C4-2B (cell line): Measurements from ENCODE around the gene MT1M.

ENCODE experiments used
- H3K27ac ChIP-seq: fragments of 450-650 bp; 2 replicates; pipeline ENCODE4 v1.5.1; 2017
- ZFX ChIP-seq: fragments of 450-650 bp; IDR thresholded peaks from 2 replicates; pipeline ENCODE4 v1.6.1; 2017
- TF ChIP-seq, protein P1 (sequence below): fragments of 450-650 bp; conservative IDR thresholded peaks from 2 replicates; pipeline ENCODE4 v1.5.1; 2017; ENCODE audit warnings: mild to moderate bottlenecking

Gene MT1M

GRCh38 chr16:56632848-56633365, 448 bp downstream of the MT1M start:
- no peak overlapping the region for H3K27ac ChIP-seq
- TF ChIP-seq ZFX = no peak
- TF ChIP-seq, protein P1, sequence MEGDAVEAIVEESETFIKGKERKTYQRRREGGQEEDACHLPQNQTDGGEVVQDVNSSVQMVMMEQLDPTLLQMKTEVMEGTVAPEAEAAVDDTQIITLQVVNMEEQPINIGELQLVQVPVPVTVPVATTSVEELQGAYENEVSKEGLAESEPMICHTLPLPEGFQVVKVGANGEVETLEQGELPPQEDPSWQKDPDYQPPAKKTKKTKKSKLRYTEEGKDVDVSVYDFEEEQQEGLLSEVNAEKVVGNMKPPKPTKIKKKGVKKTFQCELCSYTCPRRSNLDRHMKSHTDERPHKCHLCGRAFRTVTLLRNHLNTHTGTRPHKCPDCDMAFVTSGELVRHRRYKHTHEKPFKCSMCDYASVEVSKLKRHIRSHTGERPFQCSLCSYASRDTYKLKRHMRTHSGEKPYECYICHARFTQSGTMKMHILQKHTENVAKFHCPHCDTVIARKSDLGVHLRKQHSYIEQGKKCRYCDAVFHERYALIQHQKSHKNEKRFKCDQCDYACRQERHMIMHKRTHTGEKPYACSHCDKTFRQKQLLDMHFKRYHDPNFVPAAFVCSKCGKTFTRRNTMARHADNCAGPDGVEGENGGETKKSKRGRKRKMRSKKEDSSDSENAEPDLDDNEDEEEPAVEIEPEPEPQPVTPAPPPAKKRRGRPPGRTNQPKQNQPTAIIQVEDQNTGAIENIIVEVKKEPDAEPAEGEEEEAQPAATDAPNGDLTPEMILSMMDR = no peak

DNA sequence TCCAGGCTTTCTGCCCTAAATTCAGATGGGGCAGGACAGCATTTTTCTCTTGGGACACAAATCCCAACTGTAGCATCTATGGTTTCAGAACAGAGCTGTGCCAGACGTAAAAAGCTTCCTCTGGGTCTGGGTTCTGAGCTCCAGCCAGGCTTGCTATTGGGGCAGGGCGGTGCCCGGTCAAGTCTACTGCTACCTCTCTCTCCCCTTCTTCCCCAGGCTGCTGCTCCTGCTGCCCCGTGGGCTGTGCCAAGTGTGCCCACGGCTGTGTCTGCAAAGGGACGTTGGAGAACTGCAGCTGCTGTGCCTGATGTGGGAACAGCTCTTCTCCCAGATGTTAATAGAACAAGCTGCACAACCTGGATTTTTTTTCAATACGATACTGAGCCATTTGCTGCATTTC, 1.1 kb downstream of the MT1M start:
- no peak overlapping the region for H3K27ac ChIP-seq
- TF ChIP-seq, protein P1 = no peak
- TF ChIP-seq ZFX = no peak

GRCh38 chr16:56634715-56635440, 2.4 kb downstream of the MT1M start:
- H3K27ac ChIP-seq = no peak overlapping the region
- TF ChIP-seq ZFX = no peak
- TF ChIP-seq, protein P1 = no peak

- no peak for TF ChIP-seq ZFX
- TF ChIP-seq, protein P1 = no peak
- H3K27ac ChIP-seq = no peak overlapping the region
These were observed 3.0 kb downstream of the MT1M start for GRCh38 chr16:56635441-56635967.

GRCh38 chr16:56636616-56637413, 4.4 kb downstream of the MT1M start:
- TF ChIP-seq ZFX = no peak
- TF ChIP-seq, protein P1 = no peak
- H3K27ac ChIP-seq = no peak overlapping the region

GRCh38 chr16:56637814-56638750, 5.6 kb downstream of the MT1M start, which contains the start of gene MT1A:
MT1A (plus strand) TSS chr16:56638666; CDS start chr16:56638739, 73 bp downstream.
- TF ChIP-seq, protein P1 = no peak
- H3K27ac ChIP-seq = peak within 1 kb of the TSS; percentile 24; the same call in 1 of the 2 replicates
